NCI-H128 (cell line): ENCODE measurements around the gene AKAP13.

ENCODE experiments used
- DNase-seq: peaks from one replicate; lab custom pipeline; 2025; ENCODE audit not compliant: unreplicated experiment; lab: John Stamatoyannopoulos, UW

The AKAP13 gene

DNA sequence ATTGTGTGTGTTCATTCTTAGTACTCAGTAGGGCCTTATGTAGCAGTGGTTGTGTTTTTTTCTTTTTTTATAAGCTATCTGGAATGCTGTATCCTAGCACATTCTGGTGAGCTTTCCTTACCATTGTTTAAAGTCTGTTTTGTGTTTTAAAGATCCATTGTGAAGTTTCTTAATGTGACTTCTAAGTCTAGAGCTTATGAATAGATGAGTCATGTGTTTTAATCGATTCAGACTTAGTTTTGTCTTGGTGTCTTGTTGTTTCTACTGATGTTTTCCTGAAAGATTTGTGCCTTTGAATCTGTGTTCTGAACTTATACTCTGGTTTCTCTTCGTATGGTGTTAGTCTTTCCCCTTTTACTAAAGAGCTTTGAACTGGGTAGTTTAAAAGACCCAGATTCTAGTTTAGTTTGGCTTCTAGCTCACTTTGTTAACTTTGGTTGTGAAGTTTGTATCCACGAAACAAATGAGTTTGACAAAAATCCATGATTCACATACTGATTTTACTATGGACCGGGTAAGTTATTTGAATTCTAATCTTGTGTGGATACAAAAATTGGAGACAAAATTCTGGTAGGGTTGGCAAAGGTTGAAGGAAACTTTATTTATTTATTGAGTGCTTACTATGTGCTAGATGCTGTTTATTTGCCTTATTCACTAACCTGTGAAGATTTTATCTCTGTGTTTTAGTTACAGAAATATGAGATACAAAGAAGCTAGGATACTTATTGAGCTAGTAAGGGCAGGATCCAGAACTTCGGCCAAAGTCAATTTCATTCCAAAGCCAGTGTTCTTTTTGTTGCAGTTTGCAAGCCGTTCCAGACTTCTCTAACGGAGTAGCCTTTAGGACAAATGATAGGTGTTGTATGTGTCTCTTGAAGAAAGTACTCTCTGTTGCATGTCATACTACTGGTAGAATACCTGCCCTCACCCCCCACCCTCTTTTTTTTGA, 24.8 kb downstream of the AKAP13 start:
- no peak for DNase-seq

DNA sequence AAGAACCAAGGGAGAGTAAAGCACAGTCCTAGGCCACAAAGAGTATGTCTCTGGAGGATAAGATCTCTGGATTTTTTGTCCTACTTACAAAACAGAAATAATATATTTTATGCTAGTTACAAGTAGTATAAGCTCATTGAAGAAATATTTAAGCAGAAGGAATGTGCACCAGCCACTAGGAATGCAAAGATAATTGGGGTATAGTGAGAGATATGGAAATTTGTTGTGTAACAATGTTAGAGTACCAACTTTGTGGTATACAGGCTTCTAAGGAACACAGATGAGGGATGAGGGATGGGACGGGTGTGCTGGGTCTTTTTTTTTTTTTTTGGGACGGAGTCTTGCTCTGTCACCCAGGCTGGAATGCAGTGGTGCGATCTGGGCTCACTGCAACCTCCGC, 26.5 kb downstream of the AKAP13 start:
- DNase-seq, result no peak

DNA sequence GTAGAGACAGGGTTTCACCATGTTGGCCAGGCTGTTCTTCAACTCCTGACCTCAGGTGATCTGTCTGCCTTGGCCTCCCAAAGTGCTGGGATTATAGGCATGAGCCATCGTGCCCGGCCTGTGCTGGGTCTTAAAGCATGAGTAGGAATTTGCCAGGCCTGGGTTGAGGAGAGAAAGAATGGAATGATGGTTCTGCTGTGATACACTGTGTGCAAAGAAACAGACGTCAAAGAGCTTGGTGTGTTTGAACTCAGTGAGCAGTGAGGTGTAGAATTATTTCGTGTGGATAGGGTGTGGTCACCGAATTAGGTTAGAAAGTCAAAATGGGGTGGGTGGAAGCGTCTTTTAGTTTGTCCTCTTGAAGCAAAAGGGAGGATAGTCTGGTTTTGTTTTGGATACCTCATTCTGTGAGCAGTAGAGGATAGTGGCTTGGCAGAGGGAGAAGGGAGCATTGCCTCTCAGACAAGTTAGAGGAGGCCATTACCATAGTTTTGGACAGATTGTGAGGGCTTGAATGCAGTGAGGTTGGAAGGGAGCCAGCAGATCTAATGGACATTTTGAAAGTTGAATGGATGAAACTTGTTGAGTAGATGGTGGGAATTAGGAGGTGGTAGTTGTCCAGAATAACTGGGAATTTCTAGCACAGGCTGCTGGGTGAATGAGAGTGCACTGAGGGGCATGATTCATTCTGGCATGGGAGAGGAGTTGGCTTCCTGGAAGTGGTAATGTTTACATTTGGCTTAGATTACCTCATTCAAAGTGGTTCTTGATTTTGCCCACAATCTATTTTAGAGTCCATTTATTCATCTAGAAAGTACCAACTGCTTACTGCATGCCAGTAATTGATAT, 27.2 kb downstream of the AKAP13 start:
- DNase-seq, result no peak

DNA sequence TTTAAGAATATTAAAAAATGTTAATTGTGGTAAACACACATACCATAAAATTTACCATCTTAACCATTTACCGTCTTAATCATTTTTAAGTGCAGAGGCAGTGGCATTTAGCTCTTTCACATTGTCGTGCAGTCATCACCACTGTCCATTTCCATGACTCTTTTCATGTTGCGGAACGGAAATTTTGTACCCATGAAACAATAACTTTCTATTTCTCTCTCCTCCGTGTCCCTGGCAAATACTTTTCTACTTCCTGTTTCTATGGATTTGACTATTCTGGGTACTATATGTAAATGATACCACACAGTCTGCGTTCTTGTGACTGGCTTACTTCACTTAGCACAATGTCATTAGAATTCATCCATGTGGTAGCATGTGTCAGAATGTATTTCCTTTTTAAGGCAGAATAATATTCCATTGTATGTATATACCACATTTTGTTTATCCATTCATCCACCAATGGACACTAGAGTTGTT, 27.9 kb downstream of the AKAP13 start:
- no peak for DNase-seq

DNA sequence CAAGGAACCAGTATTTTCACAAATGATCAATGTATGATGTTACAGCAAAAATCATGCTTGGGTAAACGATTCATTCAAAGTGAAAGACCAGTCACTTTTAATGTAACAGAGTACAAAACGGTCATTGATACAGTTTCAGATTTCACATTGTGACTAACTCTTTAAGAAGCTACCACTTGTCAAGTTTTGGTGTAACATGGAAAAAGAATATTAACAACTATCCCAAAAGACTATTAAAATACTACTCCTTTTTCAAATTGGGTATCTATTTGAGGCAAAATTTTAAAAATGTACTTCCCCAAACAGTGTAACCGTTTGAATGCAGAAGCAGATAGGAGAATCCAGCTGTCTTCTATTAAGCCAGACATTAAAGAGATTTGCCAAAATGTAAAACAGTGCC, 31.7 kb downstream of the AKAP13 start:
- no peak for DNase-seq

DNA sequence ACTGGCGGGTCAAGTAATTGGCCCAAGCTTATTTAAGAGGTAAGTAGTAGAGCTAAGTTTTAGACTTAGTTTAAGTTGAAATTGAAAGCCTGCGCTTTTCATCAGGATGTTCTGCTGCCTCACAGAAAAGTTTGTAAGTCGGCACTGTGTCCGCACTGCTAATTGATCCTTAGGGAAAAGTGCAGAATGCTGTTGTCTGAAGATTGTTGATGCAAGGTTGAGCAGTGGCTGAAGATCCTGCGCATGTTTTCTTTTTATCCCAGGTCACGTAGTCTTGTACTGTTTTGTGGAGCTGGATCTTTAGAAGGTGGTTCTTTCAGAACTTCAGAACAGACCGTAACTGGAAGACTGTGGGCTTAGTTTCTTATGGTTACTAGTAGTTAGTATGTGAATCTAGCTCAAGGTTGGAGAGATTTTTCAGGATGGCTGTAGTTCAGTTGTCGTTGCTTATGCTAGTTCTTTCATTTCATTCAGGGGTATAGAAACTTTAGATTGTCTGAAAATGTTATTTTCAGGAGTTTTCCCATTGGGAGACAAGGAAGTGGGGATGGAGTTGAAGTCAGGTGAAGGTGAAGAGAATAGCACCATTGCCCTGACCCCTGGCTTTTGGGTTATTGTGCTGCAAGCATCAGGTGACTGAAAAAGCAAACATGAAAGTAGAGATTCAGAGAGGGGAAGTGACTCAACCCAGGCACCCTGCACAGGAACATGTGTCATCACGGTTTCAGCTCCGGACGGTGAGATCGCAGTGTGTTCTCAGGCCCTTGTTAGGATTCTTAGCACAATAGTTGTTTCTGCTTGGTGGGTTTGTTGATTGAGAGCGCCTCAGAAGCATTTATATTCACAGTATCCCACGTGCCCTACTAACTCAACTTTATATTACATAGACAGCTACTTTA, 32.8 kb downstream of the AKAP13 start:
- DNase-seq, result no peak

DNA sequence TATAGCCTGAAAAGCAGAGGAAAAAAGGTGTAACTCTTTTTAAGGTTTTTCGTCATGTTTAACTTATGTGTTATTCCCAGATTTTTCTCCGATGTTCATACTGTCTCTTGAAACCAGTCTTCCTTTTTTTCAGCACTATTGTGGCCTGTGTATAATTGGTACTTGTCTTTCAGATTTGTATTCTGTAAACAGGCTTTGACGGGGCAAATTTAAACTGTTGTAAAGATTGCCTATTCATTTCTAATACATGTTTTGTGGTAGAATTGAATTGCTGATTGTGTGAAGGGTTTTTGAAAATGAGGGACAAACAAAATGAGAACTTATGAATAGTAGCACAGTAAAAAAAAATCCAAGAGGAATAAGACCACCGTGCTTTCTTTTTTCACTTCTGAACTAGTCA, 33.6 kb downstream of the AKAP13 start:
- no peak for DNase-seq

DNA sequence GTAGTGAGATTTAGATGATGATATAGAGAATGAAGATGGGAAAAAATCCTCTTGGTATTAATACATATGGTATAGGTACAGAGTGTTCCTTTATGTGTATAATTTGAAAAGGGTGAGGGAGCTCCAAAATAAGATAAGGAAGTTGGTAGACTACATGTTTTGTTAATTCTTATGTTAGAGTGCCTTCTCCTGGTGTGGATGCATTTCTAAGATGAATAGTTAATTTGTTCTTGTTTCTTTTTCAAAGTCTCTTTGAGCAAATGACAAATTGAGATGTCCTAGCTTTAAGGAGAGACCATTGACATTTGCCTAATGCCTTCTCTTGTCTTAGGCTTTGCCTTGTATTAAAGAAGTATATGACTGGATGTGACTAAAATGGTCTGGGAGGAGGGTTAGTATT, 34.1 kb downstream of the AKAP13 start:
- no peak for DNase-seq

DNA sequence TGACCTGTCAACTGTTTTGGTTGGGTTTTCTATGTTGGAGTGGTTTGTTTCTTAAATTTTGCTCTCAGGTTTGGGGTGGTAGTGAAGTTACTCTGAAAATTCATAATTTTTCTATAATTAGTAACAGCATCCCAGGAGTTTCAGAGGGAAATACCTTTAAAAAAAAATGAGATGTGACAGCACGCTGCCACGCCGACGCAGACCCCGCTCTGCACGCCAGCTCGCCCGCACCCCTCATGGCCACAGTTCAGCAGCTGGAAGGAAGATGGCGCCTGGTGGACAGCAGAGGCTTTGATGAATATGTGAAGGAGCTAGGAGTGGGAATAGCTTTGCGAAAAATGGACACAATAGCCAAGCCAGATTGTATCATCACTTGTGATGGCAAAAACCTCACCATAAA, 34.6 kb downstream of the AKAP13 start:
- DNase-seq, result no peak

DNA sequence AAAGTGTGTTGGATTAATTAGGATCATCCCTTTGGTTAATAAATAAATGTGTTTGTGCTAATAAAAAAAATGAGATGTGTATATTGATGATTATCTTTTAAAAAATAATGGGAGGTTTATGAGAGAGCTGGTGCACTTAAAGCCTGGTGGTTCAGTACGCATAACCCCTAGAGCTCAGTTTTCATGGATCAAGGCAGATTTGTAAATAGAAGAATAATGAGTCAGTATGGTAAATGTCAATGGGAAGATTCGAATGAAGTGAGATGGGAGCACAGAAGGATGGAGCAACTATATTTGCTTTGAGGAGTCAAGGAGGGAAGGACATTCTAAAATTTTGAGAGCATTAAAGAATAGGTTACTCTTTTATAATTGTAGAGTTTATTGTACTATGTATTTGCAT, 35.4 kb downstream of the AKAP13 start:
- no peak for DNase-seq

DNA sequence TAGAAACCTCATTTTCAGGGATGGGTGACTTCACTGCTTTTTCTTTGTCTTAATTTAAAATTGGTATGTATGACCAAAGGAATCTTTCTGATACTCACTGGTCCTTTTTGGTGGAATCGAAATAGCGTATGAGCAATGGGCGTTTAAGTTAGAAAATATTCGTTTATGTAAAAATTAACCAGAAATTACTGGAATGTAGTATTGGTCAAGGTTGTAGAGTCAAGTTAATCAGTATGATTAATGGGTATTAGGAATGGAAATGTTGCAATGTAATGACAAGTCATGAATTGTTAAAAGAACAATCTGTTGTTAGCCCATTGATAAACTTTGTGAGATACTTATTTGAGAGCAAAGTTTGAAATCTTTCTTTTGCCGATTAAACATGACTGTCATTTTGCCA, 36.9 kb downstream of the AKAP13 start:
- no peak for DNase-seq

DNA sequence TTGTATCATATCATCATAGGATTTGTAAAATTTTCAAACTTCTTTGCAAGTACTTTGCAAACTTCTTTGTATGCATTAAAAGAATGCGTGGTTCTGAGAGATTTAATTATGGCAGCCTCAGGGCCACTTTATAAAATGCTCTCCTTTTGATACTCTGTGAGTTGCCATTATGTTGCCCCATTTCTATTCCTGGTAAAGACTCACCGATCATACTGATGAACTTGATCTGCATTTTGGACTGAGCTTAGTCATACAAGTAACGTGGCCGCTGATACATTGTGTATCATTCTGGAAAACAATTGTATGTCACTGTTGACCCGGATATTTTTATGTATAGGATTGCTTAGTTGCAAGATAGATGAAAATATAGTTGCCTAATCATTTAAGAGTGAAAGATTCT, 38.8 kb downstream of the AKAP13 start:
- DNase-seq, result no peak

DNA sequence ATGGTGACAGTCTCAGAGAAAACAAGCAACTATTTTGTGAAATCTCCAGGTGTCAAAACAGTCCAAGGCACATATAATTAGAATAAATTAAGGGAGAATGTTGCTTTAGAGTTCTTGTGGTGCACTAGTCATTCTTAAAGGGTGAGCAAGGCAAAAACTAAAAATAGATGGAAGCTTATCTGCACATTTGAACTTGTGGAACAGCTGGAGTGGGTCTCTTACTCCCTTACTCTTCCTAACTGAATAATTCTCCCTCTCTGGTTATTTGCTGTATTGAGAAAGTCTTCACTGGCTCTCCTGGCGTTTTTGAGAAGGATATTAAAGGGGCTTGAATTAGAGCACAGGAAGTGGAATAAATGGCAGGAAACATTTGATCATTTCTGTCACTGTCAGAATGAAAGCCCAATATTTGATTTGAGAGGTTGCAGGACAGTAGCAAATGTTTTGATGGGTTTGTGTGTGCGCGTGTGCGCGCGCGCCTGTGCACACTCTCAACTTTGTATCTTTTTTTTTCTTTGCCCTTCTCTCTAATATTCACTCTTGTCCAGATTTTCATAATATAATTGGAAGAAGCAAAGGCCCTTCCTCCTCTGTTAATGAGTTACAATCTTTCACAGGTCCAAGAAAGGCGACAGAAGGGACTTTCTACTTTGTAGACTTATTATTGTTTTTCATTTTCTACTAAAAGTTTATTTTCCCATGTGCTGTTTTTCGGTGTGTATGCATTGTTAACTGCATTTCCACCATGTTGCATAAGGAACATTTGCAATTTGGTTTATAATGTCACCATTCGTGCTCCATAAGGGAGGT, 40.9 kb downstream of the AKAP13 start:
- no peak for DNase-seq

DNA sequence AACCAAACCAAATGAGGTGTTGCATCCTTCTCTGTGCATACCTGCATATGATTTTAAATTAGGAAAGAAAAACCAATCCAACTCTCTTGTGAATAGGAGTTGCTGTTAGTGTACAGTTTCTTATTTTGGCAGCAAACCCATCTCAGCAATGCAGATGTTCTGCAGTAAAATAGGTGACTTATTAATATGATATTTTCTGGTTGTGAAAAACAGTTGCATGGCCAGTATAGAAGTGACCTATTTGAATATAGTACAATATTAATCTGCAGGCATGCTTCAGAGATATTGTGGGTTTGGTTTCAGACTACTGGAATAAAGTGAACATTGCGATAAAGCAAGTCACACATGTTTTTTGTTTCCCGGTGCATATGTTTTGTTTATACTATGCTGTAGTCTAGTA, 42.2 kb downstream of the AKAP13 start:
- DNase-seq, result no peak

DNA sequence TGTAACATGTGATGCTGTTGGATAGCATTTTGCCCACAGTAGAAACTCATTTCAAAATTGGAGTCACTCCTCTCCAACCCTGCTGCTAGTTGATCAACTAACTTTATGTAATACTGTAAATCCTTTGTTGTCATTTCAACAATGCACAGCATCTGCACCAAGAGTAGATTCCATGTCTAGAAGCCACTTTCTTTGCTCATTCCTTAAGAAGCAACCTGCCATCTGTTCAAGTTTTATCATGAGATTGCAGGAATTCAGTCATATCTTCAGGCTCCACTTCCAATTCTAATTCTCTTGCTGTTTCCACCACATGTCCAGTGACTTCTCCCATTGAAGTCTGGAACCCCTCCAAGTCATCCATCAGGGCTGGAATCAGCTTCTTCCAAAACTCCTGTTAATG, 42.9 kb downstream of the AKAP13 start:
- no peak for DNase-seq

DNA sequence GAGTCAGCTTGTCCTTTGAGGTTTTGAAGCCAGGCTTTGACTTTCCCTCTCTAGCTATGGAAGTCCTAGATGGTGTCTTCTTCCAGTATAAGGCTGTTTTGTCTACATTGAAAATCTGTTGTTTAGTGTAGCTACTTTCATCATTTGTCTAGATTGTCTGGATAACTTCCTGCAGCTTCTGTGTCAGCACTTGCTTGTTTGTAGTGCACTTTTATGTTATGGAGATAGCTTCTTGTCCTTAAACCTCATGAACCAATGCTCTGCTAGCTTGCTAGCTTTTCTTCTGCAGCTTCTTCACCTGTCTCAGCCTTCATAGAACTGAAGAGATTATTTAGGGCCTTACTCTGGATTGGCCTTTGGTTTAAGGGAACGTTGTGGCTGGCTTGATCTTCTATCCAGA, 43.8 kb downstream of the AKAP13 start:
- DNase-seq, result no peak

DNA sequence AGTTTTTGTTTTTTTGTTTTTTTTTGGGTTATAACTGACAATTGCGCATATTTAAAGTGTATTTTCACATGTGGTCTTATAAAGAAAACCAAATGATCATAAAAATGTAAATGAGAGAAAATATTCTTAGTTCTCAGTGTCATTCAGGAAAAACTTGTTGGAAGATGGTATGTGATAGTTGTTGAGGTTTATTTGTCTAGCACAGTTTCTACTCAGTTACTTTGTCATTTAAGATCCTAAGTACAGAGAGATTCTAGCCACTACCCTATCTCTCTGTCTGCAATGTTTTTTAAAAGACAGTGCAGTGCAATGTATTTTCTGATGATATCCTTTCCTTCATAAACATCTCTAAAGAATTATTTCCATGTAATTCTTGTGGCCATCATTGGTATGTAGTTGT, 46.1 kb downstream of the AKAP13 start:
- DNase-seq, result no peak

DNA sequence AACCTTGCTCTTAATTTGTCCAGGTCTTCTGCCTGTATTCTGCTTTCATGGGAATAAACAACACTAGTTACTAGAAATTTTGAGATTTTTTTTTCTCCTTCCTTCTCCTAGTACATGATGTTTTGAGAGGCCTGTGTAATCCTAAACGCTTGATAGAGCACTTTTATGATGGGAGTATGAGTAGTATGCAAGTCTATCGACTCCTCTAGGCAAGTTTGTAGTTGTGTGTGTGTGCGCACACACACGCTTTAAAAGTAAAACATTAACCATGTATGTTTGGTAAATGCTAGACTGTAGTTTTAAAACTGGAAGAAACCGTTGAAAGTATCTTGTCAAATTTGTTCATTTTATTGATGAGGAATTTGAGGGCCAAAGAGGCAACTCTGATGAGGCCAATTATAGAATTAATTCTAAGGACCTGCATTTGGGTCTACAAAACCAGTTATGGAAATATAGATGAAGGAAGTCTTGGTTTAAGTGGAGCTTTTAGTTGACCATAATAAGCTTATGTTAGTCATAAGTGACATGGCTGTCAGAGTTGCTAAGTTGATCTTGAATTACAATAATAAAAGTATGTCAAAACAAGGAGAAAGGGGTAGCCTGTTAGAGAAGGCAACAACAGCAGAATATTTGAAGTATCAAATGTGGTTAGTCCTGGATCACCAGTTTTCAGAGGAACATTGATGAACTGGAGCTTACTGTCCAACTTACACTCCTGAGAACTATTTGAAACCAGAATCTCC, 47.1 kb downstream of the AKAP13 start:
- DNase-seq, result no peak

DNA sequence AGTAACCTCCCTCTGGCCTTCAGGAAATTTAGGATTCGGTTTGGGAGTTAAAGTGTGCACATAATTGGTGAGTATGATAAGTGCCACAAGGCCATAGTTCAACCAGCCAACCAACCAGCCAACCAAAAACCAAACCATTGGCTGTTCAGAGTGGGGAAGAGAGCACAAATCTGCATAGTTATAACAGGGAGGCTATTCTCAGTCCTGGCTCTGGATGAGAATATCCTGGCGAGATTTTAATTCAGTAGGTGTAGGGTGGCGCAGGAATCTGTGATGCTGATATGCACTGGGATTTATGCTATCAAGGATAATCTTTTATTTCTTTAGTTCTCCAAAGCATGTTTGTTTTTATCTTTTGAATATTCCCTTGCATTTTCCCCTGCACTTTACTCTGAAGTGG, 49.1 kb downstream of the AKAP13 start:
- DNase-seq, result no peak
